Effector CD8-positive, alpha-beta T cell (primary cell): Measurements from ENCODE around the gene SLC29A4.

Source experiments
- DNase-seq: peaks from one replicate; lab custom pipeline; 2025; lab: John Stamatoyannopoulos, UW

The SLC29A4 gene

DNA sequence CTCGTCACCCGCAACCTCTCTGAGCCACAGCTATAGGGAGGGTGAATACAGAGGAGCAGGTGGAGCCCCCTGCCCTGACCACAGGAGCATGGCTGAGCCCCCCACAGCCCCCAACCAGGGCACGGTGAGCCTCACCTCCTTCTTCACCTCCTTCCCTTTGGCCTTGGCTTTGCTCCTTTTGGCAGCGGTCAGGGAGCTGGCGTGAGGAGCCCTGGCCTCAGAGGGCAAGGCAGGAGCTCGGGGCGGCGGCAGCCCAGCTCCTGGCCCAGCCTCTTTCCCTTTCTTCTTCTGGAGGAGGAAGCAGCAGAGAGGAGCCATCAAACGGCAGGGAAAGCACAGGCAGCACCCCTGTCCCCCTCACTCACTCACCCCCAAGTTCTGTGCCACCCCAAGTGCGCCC lies 42.2 kb downstream of the SLC29A4 start:
- DNase-seq: no peak

DNA sequence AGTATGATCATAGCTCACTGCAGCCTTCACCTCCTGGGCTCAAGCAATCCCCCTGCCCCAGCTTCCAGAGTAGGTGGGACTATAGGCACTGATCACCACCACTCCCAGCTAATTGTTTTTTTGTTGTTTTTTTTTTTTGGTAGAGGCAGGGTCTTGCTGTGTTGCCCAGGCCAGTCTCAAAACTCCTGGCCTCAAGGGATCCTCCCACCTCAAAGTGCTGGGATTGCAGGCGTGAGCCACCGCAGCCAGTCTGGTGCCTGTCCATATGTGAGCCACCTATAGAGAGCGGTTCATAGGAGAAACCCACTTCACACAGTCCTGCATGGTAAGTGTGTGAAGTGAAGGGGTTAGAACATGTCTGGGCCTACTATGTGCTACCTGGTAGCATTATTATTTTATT lies 47.5 kb downstream of the SLC29A4 start:
- DNase-seq: no peak

DNA sequence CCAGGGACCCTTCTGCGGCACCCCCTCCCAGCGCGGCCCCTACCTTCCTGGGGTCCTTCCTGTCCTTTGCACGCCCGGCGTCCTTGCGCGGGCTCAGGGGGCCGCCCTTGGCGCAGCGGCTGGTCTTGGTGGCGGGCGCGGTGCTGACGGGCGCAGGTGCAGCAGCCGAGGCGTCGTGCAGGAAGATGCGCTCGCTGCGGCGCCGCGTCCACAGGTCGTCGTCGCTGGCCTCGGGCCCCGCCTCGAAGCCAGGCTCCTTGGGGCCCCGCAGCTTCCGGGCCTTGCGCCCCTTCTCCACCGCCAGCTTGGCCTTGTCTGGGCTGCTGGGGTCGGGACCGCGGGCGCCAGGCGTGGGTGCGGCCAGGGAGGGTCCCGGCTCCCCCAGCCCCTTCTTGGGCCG lies 49.8 kb downstream of the SLC29A4 start:
- no peak for DNase-seq

DNA sequence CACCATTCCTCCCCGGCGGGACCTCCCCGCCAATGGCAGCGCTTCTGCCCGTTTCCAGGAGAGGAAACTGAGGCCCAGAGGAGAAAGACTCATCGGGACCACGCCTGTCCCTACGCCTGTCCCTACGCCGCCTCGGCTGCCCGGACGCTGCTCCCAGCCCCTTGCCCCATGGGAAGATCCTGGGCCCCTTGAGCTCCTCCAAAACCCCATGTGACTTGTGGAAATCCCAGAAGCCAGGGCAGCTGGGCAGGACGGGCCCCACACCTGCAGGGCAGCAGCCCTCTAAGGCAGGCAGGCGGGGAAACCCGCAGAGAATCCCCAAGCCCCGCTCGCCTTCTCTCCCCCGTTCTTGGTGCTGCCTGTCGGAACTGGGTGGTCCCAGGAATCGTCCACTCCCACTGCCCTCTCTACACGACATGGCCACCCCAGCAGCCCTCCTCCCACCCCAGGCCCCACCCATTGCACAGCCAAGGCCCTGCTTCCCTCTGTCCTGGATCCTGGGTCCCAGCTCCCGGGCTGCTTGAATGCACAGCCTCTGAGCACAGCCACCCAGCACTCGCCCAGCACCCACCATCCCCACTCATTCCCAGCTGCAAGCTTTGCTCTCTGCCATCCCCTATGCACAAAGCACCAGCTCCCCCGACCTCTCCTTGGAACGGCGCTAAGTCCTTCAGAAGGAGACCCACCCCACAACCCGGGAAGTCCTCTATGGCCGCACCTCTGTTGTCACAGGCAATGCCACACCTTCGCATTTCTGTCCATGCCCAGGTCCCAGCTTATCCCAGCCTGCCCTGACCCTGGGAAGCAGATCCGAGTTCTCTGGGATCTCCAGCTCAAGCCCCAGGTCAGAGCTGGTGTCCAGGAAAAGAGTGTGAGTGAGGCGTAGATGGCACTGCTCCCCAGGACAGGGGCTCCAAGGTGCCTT lies 50.6 kb downstream of the SLC29A4 start:
- no peak for DNase-seq

DNA sequence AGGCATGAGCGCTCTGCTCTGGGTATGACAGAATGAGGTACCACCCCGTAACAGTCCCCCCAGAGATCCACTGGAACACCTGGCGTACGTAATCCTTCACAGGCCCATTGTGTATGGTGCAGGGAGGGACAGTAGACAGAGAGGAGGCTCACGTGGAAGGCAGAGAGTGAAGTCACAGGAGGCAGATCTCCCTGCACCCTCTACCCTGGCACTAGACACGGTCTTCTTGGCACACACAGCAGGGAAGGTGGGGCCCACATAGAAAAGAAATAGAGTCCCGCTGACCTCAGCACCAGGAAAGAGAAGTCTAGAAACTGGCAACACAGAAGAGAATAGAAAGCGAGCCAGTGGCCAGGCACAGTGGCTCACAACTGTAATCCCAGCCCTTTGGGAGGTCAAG lies 51.9 kb downstream of the SLC29A4 start:
- DNase-seq: no peak

DNA sequence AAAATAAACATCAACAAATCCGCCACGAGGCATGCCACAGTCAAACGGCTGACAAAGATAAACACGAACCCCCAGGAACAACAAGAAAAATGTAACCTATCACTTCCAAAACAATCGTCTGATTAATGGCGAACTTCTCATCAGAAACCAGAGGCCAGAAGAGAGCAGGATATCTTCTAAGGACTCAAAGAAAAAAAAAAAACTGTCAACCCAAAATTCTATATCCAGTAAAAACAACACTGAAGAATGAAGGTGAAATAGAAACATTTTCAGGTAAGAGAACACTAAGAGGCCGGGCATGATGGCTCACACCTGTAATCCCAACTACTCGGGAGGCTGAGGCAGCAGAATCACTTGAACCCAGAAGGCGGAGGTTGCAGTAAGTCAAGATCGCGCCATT lies 54.3 kb downstream of the SLC29A4 start:
- no peak for DNase-seq

DNA sequence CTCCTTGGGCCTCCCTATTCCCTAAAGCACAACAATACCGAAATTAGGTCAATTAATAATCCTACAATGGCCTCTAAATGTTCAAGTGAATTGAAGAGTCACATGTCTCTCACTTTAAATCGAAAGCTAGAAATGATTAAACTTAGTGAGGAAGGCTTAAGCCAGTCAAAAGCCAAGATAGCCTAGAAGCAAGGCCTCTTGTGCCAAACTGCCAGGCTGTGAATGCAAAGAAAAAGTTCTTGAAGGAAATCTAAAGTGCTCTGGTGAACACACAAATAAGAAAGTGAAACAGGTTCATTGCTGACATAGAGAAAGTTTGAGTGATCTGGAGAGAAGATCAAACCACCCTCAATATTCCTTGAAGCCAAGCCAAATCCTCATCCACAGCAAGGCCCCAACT lies 57.2 kb downstream of the SLC29A4 start:
- no peak for DNase-seq

DNA sequence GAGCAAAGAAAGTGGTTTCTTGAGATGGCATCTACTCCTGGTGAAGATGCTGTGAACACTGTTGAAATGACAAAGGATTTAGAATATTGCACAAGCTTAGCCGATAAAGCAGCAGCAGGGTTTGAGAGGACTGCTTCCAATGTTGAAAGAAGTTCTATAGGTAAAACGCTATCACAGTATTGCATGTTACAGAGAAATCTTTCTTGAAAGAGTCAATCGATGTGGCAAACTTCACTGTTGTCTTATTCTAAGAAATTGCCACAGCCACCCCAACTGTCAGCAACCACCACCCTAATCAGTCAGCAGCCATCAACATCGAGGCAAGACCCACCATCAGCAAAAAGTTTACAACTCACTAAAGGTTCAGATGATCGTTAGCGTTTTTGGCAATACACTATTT lies 59.9 kb downstream of the SLC29A4 start:
- no peak for DNase-seq

DNA sequence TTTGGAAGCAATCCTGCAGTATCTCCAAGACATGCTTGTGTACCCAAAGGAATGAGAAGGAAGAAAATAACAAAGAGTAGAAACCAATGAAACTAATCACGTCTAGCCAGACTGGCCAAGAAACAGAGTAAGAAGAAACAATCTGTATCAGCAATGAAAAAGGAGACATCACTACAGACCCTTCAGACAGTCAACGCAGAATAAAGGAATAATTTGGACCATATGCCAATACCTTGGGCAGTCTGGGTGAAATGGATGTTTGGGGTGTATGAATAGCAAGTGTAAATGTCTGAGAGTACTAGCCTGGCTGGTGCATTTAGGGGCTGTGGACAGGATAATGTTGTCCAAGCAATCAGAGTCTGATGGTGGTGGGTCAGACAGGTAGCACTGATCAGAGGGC lies 61.1 kb downstream of the SLC29A4 start:
- DNase-seq: no peak

DNA sequence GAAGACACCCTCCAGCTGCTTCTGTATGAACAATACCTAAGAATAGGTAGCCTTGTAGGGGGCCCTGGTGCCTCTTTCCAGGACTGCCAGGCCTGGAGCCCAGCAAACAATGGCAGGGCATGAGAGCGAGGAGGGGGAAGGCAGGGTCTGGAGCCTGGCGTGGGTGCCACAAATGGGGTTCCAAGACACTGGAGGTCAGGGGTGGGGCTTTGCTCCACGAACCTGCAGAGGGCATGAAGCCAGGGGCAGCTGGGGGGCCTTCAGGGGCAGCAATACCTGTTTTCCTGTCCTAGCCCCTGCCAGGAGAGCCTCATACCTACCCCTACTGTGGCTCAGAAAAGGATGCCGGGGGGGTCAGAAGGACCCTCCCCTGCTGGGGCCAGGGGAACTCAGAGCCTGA lies 61.6 kb downstream of the SLC29A4 start:
- DNase-seq: no peak

DNA sequence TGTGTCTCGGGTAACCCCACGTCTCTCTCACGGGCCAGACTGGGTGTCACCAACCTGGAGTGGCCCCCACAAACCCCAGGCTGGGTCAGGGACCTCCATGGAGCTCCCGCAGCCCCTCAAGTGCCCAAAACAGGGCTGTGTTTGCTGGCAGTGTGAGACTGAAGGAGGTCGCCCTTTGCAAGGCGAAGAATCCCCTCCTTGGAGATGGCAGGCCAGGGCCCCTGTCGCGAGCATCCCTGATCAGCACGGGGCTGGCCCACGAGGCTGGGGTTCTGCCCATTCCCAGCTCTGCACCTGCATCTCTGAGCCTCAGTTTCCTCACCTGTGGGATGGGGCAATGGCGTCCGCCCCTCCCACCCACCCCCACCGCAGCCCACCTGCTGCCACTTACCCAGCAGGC lies 62.4 kb downstream of the SLC29A4 start:
- DNase-seq: no peak

DNA sequence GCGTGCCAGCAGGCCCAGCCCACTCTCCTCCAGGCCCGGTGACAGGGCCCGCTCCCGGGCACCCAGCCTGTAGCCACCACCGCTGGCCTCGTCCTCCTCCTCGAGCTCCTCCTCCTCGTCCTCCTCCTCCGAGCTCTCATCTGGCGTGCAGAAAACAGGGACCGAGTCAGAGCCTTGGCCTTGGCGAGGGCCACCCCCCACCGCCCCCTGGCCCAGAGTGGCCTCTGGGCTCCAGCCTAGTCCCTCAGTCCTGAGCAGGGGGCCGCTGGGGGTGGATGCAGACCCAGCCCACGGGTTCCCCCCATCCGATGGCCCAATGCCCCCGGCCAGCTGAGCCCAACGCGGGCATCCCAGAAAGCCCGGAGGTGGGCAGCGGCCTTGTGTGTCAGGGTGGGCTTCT lies 62.9 kb downstream of the SLC29A4 start:
- no peak for DNase-seq

DNA sequence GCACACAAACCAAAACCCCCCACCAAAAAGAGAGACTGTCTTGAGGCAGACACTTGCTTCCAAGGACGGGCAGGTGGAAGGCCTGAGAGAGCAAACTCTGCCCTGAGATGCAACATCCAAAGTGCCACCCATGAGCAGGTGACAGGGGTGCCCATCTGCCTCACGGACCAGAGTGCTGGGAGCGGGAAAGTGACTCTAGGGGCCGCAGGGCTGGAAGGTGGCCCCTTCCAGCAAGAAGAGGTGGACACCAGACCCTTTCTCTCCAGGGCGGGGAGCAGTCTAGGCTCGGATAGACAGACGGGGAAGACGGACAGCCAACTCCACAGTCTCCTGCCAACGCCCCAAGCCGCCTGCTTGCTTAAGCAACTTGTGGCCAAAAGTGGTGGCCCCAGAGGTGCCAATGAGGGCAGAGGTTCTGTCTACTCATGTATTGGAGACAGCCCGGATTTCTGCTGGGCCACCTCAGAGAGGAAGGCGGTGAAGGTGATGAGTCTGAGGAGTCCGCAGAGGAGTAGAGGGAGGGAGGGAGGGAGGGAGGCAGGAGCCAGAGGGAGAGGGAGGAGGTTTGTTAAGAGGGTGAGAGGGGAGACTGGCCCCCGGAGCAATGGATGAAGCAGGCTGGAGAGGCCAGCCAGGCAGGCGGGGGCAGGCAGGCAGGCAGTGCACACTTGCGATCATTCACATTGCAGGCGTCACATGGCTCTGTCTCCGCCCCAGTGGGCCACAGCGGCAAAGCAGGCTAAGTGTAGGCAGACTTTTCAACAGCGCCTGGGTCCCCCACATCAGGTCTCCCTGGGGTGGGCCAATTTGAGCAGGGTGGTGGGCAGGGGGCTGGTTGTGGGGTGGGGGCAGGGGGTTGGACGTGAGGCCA lies 65.6 kb downstream of the SLC29A4 start:
- no peak for DNase-seq

DNA sequence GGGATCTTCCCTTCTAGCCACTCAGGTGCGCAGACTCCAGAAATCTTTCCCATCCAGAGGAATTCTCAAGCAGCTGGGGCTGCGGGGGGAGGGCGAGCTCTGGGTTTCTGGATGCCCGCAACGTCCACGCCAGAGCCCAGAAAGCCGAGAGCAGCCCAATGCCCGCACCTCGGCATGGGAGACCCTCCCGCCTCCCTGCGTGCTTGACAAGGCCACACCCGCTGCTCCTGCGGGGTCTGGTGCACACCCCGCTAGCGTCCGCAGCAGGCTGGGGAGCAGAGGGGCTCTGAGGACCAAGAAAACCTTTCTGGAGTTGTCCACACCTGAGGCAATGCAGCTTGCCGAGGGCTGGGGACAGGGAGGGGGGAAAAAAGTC lies 66.2 kb downstream of the SLC29A4 start:
- DNase-seq: no peak

DNA sequence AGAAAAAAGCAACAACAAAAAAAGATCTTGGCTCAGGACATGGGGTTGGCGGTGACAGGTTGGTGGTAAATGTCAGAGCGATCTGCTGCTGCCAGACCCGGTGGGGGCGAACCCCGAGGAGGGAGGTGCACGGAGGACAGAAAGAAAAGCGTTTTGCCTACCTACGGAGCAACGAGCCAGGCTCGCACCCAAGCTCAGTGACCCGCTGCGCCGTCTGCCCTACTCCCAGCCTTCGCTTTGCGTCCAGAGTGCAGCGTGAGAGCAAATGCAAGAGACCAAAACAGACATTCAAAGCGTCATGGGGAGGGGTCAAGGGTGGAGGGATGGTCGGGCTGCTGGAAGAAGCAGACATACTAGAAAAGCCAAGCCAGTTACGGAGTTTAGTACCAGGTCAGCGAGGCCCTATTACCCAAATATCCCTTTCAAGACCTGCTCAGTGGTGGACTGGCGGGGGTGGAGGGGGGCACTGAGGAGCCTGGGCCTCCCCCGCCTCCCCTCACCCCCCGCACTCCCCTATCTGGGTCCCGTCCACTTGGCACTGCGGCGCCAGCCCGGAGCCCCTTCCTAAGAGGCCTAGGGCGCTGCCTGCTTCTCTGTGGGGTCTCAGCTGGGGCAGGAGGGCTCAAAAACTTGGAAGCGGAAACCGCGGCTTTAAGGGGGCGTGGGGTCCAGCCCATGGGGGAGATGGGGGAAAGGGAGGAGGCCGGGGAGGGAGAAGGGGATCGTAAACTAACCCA lies 66.9 kb downstream of the SLC29A4 start:
- no peak for DNase-seq

DNA sequence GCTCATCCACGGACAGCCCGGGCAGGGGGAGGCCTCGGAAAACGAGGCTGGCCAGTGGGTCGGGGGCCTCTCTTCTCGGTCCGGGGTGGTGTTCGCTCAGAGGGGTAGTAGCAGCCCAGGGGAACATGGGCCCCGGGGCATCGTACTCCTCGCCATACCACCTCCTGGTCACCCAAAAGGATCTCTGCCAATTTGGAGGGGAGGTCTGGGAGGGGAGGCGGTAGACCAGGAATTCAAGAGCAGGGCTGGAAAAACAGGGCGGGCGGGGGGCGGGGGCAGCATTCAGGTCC lies 67.4 kb downstream of the SLC29A4 start:
- DNase-seq: no peak

DNA sequence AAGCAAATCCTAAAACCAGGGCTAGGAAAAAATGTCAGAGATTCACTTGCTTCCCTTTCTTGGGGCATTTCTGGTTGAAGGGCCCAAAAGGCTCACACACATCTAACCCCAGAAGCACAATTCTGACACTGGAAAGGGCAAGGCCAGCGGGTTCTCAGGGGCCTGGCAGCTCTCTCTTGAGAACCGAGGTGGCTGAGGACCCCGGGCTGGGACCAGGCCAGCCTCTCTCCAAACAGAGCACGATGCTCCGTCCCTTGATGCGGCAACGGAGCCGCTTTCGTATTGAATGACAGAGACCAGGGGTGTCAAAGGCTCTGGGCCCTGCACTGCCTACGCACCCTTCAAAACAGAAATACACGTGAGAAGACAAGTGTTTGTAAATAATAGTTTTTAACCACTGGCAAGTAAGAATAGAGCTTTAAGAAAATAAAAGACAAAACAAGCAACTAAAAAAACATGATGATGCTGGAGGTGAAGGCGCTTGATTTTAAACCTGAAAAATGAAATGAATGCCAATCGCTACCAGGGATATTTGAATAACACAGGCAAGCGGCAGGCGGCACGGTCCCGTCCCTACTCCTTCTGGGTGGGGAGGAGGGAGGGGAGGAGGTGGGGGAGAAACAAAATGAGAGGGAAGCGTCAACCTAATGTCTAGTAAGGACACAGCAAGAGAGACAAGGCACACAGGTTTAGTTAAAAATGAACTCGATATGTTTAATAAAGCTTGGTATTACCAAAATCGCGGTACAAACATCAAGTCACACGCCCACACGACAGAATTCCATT lies 68.0 kb downstream of the SLC29A4 start:
- DNase-seq: no peak

DNA sequence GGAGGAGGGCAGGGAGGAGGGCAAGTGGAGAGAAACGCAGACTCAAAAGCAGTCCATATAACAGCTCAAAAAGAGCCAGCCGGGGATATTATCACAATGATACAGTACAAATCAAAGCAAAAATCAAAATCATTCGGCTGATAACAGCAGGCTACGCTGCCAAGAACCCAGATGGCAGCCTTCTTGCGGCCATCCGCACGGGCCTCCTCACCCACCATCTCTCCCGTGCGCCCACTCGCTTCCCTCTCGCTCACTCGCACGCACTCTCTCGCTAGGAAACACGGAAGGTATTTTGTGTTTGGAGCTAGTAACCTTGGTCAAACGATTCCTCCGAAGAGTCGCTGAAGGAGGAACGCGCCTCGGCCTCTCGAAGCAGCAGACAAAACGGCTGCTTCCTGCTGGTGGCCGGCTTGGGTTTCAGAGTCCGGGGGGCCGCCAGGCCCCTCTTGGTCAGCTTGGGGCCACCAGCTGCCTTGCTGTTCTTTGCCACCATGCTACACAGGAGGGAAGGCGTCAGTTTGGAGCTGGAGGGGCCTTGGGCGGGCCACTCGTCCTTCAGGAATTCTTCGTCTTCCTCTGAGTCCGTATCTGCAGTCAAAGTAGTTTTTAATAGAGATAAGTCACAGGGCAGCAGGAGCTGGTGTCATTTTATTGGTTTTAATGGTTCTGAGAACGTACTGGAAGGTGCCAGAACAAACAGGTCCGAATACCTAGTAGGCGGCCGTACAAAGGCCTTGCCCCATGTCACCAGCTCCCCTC lies 68.9 kb downstream of the SLC29A4 start:
- no peak for DNase-seq

DNA sequence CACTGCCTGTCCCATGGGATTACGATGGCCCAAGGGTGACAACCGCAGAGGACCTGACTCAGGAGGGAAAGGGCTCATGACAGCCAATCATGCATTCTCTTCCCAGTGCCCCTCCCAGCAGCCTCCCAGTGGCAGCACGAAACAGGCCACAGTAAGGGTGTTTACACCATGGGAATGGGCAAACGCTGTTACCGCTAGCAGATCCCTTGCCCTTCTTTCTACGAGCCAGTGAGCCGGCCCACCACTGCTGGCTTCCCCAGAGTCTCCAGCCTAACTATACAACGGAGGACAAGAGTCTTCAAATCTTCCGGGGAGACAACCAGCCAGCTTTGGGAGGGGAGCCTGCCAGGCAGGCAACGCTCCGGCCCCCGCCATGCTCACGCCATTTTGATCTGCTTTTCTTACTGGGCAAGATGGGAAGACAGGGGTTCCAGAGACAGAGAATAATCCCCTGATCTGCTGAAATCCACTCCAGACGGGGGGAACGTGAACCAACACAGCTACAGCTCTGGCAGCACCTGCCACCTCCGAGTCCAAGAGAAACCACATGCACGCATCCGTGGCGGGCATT lies 69.8 kb downstream of the SLC29A4 start:
- DNase-seq: no peak

DNA sequence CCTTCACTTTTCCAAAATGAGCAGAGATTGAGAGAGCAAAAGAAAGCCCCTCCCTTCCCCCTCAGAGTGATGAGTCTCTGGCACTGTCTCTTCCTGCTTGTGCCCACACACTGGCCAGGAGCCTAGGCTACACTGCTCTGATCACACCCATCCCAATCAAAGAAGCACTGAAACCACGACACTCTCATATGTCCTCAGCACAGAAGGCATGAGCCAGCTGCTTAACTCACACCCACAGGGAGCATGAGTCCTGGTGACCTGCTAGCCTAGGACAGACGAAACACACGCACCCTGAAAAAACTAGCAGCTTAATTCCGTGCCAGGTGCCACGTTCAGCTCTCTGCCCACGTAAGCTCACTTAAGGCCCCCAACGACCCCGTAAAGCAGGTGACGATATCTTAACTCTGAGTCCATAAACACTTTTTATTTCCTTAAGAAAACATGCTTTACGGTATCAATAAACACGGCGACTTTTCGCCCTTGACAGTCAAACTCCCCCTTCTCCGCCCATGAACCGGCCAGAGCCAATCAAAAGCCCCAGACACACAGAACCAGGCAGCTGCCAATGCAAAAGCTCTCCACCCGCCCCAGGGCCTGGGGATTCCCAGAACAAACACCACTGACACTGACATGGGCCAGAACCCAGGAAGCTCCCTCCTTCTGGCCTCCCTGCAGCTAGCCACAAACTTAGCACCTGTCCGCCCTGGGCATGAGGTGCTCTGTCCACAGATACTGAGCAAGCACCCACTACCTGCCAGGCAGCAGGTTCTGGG lies 71.9 kb downstream of the SLC29A4 start:
- DNase-seq: no peak
